Measurements from ENCODE around the gene MEIS2.

MEIS2 gene

DNA sequence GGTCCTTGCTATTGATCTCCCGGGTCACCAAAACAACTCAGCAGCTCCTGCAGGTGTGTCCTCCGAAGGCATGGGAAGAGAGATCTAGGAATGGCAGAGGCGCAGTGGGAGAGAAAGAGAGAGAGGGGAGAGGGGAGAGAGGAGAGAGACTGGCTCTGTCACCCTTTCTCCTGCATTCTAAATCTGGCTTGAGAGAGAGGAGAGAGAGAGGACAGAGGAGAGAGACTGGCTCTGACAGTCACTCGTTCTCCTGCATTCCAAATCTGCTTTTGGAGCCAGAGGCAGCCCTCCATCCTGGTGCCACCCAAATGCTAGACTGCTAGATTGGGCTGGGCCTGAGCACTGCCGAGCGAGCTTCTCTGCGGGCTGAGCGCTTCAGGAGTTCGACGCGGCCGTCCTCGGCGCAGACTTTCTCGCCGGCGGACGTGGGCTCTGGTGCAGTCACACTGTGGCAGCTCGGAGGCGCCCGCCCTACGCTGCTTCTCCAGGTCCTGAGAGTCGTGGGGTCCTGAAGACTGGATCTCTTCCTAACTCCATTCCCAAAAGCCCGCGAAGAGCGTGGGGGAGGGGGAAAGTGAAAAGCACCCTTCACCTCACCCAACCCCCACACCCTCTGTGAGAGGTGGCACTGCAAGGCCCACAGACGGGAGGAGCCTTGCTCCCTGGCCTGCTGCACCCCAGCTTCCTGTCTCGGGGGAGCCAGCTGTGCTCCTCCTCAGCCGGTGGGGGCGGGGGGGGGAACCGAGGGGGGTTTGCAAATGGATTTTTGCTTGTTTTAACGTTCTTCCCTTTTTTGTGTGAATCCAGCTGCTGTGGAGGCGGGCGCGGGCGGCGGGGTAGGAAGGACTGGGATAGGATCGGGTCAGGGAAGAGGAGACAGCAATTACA is 222.3 kb downstream of the MEIS2 start:
- DNase-seq (ENCODE audit: insufficient read length, low spot score) (no peak), FAIRE-seq (no peak)
- TF ChIP-seq, protein P1, sequence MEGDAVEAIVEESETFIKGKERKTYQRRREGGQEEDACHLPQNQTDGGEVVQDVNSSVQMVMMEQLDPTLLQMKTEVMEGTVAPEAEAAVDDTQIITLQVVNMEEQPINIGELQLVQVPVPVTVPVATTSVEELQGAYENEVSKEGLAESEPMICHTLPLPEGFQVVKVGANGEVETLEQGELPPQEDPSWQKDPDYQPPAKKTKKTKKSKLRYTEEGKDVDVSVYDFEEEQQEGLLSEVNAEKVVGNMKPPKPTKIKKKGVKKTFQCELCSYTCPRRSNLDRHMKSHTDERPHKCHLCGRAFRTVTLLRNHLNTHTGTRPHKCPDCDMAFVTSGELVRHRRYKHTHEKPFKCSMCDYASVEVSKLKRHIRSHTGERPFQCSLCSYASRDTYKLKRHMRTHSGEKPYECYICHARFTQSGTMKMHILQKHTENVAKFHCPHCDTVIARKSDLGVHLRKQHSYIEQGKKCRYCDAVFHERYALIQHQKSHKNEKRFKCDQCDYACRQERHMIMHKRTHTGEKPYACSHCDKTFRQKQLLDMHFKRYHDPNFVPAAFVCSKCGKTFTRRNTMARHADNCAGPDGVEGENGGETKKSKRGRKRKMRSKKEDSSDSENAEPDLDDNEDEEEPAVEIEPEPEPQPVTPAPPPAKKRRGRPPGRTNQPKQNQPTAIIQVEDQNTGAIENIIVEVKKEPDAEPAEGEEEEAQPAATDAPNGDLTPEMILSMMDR (IDR thresholded peaks at IDR 0.05; ENCODE audit: insufficient read depth, missing control alignments), result no peak

DNA sequence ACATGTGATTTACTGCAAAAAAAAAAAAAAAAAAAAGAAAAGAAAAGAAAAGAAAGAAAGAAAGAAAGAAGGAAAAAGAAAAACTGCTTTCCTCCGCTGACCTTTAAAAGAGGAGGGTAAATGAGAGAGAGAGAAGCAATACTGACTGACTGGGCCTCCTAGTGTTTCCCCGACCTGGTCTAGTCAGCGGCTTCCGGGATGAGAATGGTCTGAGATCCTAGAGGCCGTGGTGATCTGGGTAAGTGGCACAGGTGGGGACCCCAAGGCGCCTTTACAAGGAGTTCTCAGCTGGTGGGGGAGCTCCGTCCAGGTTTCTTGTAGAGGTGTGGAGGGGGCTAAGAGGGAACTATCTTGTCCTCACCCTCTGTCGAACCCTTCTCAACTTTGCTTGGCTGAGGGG is 223.1 kb downstream of the MEIS2 start:
- no peak for FAIRE-seq
- TF ChIP-seq, protein P1 (IDR thresholded peaks at IDR 0.05; ENCODE audit: insufficient read depth, missing control alignments), result no peak

DNA sequence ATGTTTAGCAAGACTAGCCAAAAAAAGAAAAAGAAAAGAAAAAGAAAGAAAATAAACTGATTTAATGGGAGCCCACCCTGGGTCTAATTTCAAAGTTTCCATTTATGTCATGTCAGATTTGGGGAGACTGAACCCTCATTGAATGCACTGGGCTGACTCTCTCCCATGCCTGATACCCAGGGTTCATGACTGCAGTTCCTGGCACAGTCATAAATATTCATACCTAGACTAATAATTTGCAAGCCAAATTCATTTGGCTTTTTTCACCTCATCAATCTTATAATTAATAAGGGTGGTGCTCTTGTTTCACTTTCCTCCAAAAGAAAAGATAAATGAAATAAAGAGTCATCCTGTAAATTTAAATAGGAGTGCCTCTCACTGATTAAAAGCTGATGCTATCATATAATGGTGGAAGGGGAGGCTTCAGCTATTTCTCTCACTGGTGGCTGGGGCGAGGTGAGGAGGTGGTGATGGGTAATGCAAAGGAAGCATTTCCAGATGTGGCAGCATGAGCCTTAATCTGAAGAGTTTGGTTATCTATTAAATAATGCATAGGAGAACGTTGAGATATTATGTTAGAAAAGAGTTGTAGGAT is 224.5 kb downstream of the MEIS2 start:
- DNase-seq (ENCODE audit: insufficient read length, low spot score), result no peak
- no peak for FAIRE-seq

More for the DNA sequence above, 223.1 kb downstream of the MEIS2 start:
- no peak for DNase-seq (ENCODE audit: insufficient read length, low spot score)

DNA sequence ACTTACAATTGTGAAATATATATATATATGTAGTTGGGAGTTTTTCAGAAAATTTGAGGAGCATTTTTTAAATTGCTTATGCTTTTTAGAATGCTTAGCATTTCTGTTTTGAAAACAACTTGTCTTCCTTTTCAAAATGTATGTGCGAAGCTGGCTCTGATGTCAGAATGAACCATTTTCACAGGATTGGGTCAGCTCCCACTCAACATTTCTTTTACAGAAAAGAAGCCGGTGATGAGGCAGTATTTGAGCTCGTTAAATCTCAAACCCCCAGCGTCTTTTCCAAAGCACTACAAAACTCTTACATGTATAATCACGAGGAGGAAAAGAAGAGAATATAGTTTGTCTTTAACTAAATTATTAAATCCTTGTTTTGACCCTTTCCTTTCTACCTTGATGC is 225.4 kb downstream of the MEIS2 start:
- no peak for DNase-seq (ENCODE audit: insufficient read length, low spot score)
- TF ChIP-seq, protein P1 (IDR thresholded peaks at IDR 0.05; ENCODE audit: insufficient read depth, missing control alignments), result no peak
- no peak for FAIRE-seq

More for the DNA sequence above, 224.5 kb downstream of the MEIS2 start:
- TF ChIP-seq, protein P1 (IDR thresholded peaks at IDR 0.05; ENCODE audit: insufficient read depth, missing control alignments), result no peak

DNA sequence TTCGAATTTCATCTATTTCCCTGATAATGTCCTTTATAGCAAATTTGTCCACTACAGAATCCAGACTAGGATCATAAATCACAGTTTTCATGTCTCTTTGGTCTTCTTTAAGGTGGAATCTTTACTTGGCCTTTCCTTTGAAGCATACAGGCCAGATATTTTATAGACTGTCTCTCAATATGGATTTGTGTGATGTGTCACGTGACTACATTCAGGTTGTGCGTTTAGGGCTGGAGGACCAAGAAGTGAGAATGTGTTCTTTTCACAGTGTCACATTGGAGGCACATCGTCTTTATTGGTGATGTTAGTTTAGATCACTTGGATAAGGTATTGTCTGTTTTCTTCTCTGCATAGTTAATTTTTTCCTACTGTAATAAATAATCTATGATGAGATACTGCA is 232.9 kb downstream of the MEIS2 start:
- TF ChIP-seq, protein P1 (IDR thresholded peaks at IDR 0.05; ENCODE audit: insufficient read depth, missing control alignments), result no peak
- DNase-seq (ENCODE audit: insufficient read length, low spot score), result no peak
- no peak for FAIRE-seq

DNA sequence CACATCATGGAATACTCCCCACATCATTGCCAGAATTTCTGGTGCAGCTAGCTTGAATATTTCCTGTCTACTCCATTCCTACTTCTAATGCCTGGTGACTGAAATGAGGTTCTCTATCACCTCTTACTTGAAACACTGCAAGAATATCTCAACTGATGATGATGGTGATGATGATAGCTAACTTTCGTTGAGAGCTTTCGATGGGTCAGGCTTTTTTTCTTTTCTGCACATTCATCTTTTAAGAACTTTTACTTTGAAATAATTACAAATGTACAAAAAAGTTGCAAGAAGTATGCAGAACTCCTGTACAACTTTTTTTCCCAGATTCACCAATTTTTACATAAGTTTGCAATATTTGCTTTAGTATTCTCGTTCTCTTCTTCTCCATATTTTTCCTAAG is 233.5 kb downstream of the MEIS2 start:
- no peak for FAIRE-seq
- TF ChIP-seq, protein P1 (IDR thresholded peaks at IDR 0.05; ENCODE audit: insufficient read depth, missing control alignments), result no peak
- no peak for DNase-seq (ENCODE audit: insufficient read length, low spot score)

DNA sequence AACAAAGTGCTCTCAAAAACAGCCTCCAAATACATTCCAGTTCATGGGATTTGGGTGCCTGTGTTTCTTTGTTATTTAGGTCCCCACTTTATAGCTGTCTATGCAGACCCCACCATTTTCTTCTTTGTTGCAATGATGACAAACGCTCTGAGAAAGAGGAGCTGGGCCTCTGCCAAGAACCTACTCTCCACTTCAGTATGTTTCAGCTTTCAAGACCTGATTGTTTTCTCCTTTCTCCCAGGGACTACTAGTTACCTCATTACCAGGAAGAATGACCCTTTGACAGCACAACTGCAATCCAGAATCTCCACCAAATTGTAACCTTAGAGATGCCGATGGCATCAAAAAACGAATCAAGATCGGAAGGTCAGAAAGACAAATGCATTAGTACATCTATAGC is 236.8 kb downstream of the MEIS2 start:
- FAIRE-seq (no peak), DNase-seq (ENCODE audit: insufficient read length, low spot score) (no peak)

More for the DNA sequence above, 236.8 kb downstream of the MEIS2 start:
- TF ChIP-seq, protein P1 (IDR thresholded peaks at IDR 0.05; ENCODE audit: insufficient read depth, missing control alignments), result no peak

All from D721Med (cell line).